IPS-NIHi11 (cell line): ENCODE results near the gene POLDIP3.

ENCODE experiments used
- DNase-seq: peaks from one replicate; pipeline ENCODE4 v3.0.0; 2012; ENCODE audit warnings: mixed read lengths, low spot score

The POLDIP3 gene, protein sequence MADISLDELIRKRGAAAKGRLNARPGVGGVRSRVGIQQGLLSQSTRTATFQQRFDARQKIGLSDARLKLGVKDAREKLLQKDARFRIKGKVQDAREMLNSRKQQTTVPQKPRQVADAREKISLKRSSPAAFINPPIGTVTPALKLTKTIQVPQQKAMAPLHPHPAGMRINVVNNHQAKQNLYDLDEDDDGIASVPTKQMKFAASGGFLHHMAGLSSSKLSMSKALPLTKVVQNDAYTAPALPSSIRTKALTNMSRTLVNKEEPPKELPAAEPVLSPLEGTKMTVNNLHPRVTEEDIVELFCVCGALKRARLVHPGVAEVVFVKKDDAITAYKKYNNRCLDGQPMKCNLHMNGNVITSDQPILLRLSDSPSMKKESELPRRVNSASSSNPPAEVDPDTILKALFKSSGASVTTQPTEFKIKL

DNA sequence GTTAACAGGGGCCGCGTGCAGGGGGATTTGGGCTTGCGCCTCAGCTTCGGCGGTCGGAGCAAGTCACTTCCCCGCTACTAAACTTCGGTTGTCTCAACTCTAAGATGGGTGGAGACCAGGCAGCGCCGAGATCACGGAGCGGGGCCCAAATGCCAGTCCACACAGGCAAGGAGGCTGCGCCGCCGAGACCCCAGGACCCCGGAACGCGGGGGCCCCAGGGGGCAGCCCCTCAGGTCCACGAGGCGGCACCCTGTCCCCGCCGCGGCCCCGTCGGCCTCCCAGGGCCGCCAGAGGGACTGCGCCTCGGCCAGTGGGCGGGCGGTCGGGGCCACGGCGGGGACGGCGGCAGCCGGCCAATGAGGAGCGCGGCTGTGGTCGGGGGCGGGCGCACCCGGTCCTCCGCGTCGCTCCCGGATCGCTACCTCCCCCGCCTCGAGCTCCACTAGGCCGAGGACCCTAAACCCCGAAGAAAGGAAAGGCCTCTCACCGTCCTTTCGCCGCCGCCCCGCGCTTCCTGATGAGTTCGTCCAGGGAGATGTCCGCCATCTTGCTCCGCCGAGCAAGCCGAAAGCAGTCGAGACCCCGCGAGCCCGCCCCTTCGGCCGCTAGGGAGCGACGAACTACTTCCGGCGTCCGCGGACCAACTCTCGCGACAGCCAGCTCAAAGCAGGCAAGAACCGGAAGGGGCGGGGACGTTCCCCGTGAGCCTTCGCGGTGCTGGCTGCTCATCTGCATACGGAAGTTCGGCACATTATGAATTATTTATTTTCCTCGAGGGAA lies at the start of gene POLDIP3:
TSS of gene POLDIP3 (minus strand) at position 572 of the 780 bp plus-strand sequence. CDS start at position 546, 26 bp downstream.
- DNase-seq, result peak; percentile 95

GRCh38 chr22:42661985-42662831 lies 47.5 kb upstream of the POLDIP3 start:
- DNase-seq, result peak; percentile 95

DNA sequence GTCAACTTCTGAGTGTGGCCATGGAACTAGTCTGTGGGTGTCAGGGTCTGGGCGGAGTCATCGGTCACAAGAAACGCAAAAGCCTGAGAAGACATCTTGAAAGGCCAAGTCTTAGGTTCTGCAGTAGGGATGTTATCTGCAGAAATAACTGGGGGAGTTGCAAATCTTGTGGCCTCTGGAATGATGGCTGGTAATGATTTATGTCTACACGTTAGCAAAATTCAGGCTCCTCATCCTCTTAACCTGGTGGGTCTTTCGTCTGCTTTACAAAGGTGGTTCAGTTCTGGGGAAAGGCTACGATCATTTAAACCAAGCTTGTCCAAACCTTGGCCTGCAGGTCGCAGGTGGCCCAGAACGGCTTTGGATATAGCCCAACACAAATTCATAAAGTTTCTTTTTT lies 41.9 kb upstream of the POLDIP3 start:
- no peak for DNase-seq

- DNase-seq, result no peak
These were observed 41.0 kb upstream of the POLDIP3 start for GRCh38 chr22:42655693-42656092.

DNA sequence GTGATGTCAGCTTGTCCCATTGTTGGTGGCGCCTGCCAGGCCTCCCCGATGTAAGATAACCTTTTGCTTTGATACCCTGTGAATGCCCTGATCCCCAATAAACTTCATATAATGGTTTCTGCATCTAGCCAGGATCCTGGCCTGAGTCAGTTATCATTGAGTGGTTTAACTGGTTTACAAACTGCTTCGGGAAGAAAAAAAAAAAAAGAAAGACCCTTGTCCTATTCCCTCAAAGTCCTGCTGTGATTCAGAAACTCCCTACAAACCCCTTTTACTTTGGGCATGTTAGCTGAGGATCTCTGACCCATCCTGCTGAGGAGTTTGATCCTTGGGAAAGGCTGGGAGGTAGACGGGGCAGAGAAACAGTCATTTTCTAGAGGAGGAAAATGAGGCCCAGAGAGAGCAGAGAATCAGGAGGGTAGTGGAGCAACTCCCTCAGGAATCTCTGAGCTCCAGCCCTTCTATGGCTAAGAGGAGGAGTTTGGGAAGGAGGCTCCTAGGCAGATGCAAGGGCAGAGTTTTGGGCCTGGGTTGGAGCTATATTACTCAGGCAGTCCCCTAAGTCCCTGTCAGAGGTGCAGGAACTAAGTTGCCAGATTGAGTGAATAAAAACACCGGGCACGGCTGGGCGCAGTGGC lies 39.9 kb upstream of the POLDIP3 start:
- no peak for DNase-seq

GRCh38 chr22:42653999-42654398 lies 39.3 kb upstream of the POLDIP3 start:
- DNase-seq, result no peak

GRCh38 chr22:42651134-42651533 lies 36.5 kb upstream of the POLDIP3 start:
- DNase-seq, result no peak

DNA sequence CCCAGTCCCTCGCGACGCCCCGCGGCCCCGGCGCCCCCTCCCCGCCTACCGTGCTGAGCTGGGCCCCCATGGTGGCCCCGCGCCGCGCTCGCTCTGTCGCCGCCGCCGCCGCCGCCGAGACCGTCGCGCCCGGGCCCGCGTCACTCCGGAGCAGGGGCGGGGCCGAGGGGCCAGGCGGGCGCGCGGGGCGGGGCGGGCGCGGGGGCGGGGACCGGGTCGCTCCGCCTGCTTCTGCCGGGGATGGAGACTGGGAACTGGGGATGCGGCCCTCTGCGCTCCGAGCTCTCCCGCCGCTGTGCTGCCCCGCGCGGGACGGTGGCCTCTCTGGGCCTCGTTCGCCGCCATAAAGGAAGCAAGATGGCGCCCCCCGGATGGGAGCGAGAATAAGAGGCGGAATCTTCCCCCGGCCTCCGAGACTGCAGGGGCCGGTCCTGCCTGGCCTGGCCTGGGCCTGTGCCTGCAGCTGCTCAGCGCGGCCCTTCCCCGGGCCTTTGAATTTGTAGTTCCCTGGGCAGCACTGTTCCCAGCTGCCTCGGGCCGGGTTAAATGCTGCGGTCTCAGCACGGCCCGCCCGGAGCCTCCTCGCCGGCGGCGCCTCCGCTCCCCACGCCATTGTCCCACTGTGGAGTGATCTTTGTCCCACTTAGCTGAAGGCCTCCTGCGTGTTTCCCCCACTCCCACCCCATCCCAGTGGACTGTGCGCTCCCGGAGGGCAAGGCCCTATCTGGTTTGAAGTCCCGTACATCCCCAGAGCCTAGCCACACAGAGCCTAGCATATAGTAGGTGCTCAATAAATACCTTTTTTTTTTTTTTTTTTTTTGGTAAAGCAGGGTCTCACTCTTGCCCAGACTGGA lies 34.8 kb upstream of the POLDIP3 start, which contains the start of gene CYB5R3:
TSS of gene CYB5R3 (minus strand) at position 147 of the 854 bp plus-strand sequence. CDS start at position 70, 77 bp downstream.
- peak; percentile 98 for DNase-seq

DNA sequence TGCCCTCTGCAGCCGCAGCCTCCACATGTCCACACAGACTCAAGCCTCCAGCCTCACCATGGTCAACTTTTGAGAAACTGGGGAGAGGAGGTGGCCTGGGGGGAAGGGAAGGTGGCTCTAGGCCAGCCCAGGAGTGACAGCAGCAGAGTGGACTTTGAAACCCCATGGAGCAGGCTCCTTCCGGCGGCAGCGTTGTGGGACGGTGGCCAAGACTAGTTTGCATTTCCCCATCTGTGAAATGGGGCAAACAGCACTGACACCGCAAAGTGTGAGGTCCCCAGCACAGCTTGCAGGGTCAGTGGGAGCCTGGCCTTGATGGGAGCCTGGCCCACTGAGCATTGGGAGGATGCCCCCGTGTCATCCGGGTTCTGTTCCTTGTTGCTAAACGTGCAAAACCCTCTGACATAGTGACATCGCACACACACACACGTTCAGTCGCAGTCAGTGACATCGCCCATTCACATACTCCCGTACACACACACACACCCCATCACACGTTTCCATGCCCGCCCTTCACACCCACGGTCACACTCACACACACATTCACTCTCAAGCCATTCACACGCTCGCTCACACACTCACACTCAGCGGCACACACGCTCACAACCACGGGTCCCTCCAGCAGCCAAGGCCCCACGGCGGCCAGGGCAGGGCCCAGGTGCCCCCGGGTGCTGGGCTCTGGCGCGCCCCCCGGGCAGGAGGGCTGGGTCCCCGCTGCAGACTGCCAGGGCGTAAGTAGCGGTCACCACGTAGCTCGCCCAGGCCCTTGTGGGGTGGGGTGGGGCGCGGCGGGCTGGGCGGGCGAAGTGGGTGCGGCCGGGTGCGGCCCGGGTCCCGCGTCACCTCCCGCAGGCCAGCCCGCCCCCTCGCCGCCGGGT lies 33.9 kb upstream of the POLDIP3 start:
- peak; percentile 14 for DNase-seq

DNA sequence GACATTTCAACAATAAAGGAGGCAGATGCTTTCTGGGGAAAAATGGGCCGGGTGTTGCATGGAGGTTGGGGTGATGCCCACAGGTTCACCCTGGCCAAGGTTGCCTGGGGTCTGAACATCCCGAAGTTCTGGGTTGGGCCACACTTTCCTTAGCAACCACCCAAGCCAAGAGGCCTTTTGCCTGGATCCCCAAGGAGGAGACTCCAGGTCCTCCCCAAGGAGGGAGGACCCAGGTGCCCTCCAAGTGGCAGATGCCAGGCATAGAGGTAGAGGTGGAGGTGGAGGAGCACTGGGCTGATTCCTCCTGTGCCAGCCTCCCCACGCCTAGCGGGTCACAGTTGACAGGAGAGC lies 33.3 kb upstream of the POLDIP3 start:
- peak; percentile 6 for DNase-seq

DNA sequence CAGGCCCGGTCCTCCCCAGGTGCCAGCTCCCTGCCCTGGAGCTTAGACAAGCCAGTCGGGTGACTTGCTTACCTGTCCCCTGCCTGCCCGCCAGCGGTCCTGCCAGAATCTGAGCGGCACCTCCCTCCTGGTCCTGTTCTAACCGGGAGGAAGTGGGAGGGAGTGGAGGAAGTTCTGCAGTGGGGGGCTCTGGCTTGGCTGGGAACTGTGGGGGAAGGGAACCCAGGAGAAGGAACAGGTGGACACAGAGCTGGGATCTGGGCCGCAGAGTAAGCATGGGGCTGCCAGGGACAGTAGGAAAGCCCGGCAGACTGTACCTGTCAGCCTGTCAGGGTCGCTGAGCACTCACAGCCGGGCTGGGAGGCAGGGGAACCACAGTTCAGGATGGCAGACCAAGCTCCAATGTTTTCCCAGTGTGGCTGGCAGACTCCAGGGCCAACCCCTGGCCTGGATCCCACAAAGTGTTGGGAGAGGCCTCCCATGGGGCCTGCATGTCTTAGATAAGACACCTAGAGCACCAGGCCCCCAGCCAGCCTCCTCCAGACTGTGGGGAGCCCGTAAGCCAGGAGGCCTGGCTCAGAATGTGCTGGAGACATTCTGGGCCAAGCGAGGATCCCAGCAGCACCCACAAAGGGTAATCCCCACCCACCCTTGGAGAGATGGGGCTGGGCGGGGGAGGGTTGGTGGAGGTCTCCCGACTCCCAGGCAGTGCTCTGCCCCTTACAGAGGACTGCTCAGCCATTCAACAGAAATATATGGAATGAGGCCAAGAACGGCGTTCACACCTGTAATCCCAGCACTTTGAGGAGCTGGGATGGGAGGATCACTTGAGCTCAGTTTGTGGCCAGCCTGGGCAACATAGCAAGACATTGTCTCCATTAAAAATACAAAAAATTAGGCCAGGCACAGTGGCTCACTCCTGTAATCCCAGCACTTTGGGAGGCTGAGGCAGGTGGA lies 32.2 kb upstream of the POLDIP3 start:
- DNase-seq, result no peak

DNA sequence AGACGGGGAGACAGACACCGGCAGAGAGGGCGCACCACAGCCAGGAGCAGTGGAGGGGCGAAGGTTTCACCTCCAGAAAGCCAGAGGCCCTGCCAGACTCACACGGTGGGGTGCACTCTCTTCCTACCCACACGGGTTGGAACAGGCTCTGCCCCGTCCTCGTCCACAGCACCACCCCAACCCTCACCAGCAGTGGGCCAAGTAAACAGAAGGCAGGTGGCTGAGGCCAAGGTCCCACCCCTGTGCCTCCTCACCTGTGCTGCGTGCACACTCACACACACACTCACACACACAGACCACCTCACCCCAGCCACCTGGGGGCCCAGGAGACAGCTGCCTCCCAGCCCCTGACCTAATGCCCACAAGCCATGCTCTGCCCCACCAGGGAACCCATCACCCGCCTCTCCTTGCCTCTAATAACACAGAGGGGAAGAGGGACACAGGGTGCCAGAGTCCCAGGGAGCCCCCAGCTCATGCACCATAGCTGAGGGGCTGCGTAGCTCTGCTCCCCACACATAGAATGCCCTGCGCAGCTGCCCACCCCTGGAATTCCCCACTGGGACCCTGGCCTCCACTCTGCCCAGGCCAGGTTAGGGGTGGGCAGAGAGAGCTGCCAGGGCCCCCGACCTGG lies 31.4 kb upstream of the POLDIP3 start:
- no peak for DNase-seq

DNA sequence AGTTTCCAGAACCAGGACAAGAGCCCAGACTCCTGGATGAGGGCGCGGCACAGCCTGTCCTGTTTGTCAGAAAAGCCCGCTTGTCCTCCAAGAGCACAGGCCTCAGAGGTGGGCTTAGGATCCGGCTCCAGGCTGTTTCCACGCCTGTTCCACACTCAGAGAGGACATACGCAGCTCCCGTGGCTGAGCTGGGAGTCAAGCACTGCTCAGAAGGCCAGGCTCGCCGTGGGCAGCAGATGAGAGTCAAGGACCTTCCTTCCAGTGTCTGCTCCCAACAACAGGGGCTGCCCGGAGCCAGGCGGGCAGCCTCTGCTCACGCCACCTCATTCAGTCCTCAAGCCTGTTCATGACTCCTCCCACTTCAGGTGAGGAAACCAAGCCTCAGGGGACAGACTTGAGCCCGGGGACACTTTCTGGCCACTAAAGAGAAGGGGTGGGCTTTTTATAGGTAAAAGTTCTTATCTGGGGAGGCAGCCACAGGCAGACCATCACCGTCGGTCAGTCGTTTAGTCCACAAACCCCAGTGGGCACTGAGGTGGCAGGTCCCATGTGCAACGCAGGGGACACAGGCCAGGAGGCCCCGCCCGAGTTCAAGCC lies 30.8 kb upstream of the POLDIP3 start:
- no peak for DNase-seq

GRCh38 chr22:42644422-42645340 lies 30.0 kb upstream of the POLDIP3 start:
- no peak for DNase-seq

- no peak for DNase-seq
These were observed 29.1 kb upstream of the POLDIP3 start for GRCh38 chr22:42643634-42644421.
